ENCODE results near the gene NOL12.
"Not testable (repeated sequence)": the region's sequence is repeated elsewhere in the genome, so short reads cannot be mapped to it uniquely, and the experiment has no call there.

NOL12 gene

DNA sequence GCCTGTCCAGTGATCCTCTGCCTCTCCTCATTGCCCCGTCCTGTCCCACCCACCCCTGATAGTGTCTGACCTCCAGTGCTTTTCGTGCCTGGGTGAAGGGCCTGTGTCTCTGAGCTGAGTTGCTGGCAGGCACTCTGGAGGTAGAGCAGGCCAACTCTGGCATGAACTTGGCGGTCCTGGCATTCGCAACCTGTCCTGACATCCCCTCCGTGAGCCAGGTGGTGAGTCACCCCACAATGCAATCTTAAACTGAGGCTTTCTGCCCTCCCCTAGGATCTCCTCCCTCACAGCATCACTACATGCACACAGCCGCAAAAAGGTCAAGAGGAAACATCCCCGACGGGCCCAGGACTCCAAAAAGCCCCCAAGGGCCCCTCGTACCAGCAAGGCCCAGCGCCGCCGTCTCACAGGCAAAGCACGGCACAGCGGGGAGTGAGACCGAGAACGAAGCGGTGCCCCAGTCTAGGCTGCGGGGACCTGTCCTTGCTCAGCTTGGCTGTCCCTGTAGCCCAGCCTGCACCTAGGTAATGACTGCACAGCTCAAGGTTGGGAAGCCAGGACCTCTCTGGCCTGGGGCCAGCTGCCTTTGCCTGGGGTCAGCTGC lies 4.9 kb downstream of the NOL12 start:
- Histone ChIP-seq H3K4me1 (ENCODE audit: control insufficient read depth, low read depth, low read length) (no peaks in the 10 kb centered on the region), H3K9me3 (ENCODE audit: control insufficient read depth, low read depth, low read length) (no peaks in the 10 kb centered on the region), H3K27ac (ENCODE audit: low read length) (no peak overlapping the region), H3K4me3 (ENCODE audit: low read length) (no peak overlapping the region), H3K36me3 (ENCODE audit: control insufficient read depth, low read depth, low read length) (peaks cover 32% of the 10 kb centered on the region), H3K27me3 (ENCODE audit: control insufficient read depth, insufficient read depth, low read length) (no peaks in the 10 kb centered on the region), H3K9ac (ENCODE audit: low read length) (no peak overlapping the region)

DNA sequence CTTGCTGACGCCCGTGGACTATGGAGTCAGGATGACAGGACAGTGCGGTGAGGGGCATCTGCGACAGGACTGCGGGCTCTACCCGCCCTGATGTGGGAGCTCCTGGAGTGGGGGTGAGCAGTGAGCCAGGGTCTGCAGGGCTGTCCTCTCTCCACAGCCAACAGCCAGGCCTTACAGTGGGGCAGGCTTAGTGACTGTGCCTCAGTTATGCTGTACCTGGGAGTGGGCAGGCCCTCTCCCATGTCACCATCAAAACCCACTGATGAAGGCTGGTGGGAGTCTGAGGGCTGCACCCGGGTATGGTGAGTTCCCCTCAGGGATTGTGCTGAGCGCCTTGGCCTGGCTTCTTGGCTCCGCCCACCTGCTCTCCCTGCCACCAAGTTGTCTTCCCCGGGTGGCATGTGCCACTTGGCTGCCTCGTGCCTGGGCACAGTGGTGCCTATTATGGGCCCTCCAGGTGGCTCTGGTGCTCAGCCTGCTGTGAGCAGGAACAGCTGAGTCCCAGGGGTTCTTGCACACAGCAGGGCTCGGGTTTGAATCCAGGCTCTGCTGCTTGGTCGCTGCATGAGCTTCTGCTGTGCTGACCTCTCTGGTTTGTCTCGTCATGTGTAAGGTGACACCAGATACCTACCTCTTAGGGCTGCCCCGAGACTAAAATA lies 6.6 kb downstream of the NOL12 start:
- Histone ChIP-seq H3K36me3 (ENCODE audit: control insufficient read depth, low read depth, low read length) (peaks cover 32% of the 10 kb centered on the region), H3K9ac (ENCODE audit: low read length) (no peak overlapping the region), H3K27ac (ENCODE audit: low read length) (no peak overlapping the region), H3K27me3 (ENCODE audit: control insufficient read depth, insufficient read depth, low read length) (no peaks in the 10 kb centered on the region), H3K4me1 (ENCODE audit: control insufficient read depth, low read depth, low read length) (no peaks in the 10 kb centered on the region), H3K9me3 (ENCODE audit: control insufficient read depth, low read depth, low read length) (no peaks in the 10 kb centered on the region), H3K4me3 (ENCODE audit: low read length) (no peak overlapping the region)

DNA sequence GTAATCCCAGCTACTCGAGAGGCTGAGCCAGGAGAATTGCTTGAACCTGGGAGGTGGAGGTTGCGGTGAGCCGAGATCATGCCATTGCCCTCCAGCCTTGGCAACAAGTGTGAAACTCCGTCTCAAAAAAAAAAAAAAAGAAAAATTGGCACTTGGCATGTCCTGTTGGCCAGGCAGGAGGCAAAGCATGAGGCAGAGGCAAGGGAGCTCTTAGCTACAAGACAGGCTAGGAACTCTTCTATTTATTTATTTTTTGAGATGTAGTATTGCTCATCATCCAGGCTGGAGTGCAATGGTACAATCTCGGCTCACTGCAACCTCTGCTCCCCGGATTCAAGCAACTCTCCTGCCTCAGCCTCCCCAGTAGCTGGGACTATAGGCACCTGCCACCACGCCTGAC lies 8.0 kb downstream of the NOL12 start:
- H3K4me3 ChIP-seq (ENCODE audit: low read length); H3K9me3 ChIP-seq (ENCODE audit: control insufficient read depth, low read depth, low read length); H3K9ac ChIP-seq (ENCODE audit: low read length); H3K4me1 ChIP-seq (ENCODE audit: control insufficient read depth, low read depth, low read length); H3K27me3 ChIP-seq (ENCODE audit: control insufficient read depth, insufficient read depth, low read length); H3K27ac ChIP-seq (ENCODE audit: low read length): not testable (repeated sequence)
- peaks cover 21% of the 10 kb centered on the region for H3K36me3 ChIP-seq (ENCODE audit: control insufficient read depth, low read depth, low read length)

DNA sequence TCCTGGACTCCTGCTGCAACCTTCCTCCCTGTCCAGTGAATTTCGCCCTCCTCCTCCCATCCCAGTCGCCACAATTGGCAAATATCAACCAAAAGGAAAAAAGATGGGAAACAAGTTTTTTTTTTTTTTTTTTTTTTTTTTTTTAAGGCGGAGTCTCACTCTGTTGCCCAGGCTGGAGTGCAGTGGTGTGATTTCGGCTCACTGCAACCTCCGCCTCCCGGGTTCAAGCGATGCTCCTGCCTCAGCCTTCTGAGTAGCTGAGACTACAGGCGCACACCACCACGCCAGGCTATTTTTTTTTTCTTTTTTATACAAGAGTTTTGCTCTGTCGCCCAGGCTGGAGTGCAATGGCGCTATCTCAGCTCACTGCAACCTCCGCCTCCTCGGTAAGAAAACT lies 10.1 kb downstream of the NOL12 start:
- peak overlapping the region; percentile 77 for H3K4me3 ChIP-seq (ENCODE audit: low read length)
- peaks cover 17% of the 10 kb centered on the region for H3K36me3 ChIP-seq (ENCODE audit: control insufficient read depth, low read depth, low read length)
- not testable (repeated sequence) for H3K9me3 ChIP-seq (ENCODE audit: control insufficient read depth, low read depth, low read length); H3K9ac ChIP-seq (ENCODE audit: low read length); H3K27me3 ChIP-seq (ENCODE audit: control insufficient read depth, insufficient read depth, low read length); H3K4me1 ChIP-seq (ENCODE audit: control insufficient read depth, low read depth, low read length); H3K27ac ChIP-seq (ENCODE audit: low read length)

DNA sequence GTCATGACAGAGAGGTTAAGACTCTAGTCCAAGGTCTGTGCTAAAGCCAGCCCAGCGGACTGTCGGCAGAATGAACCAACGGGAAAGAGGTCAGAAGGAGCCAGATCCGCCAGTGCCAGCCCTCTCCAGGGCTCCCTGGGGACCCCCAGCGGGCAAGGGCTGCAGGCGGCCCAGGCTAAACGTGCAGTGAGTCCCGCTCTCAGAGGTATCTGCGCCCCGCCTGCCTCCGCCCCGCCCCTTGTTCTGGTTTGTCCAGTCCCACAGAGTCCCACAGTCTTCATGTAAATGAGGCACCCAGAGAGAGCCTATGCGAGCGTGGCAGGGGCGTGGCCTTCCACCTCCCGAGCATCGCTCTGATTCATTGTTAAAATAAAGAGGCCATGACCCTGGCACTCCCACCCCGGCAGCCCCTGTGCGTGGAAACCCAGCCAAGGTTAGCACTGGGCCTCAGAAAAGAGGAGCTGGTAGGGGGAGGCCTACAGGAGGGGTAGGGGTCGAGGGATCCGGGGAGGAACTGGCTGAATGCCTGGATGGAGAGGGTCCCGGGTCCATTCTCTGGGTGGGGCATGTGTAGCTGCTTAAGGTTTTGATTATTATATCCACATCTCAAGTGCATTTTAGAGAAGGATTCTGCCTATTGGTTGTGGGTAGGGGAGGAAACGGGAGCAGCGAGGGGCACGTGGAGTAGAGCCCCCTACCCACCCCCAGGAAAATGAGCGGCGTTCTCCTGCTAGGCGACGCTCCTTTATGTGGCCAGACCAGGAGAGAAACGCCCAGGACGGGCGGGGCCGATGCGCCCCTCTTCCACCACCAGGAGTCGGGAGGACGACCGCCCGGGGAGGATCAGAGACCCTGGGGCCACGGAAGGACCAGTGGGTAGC lies 10.8 kb downstream of the NOL12 start, which contains the start of gene TRIOBP:
TRIOBP (plus strand) TSS at position 392 of the 881 bp plus-strand sequence. CDS start 4,318 bp downstream, outside the sequence.
- no peaks in the 10 kb centered on the region for H3K9me3 ChIP-seq (ENCODE audit: control insufficient read depth, low read depth, low read length)
- H3K4me3 ChIP-seq (ENCODE audit: low read length): peak within 1 kb of the TSS; percentile 77
- no peaks in the 10 kb centered on the region for H3K4me1 ChIP-seq (ENCODE audit: control insufficient read depth, low read depth, low read length)
- peaks cover 17% of the 10 kb centered on the region for H3K36me3 ChIP-seq (ENCODE audit: control insufficient read depth, low read depth, low read length)
- peak within 1 kb of the TSS; percentile 71 for H3K9ac ChIP-seq (ENCODE audit: low read length)
- no peaks in the 10 kb centered on the region for H3K27me3 ChIP-seq (ENCODE audit: control insufficient read depth, insufficient read depth, low read length)
- peak within 1 kb of the TSS; percentile 26 for H3K27ac ChIP-seq (ENCODE audit: low read length)

DNA sequence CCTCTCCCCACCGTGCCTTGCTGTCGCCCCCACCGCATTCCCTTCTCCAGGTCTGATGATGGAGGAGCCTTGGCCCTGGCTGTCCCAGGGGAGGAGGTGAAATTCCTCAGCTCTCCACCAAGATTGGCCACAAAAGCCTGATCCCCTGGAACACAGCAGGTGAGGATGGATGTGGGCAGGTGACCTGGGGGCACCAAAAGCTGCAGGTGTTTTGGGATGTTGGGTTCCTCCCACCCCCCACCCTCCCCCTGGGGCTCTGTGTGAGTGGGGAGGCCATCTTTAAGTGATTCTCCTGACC lies 11.3 kb downstream of the NOL12 start:
- H3K27ac ChIP-seq (ENCODE audit: low read length): peak overlapping the region; percentile 26
- H3K9ac ChIP-seq (ENCODE audit: low read length): peak overlapping the region; percentile 71

DNA sequence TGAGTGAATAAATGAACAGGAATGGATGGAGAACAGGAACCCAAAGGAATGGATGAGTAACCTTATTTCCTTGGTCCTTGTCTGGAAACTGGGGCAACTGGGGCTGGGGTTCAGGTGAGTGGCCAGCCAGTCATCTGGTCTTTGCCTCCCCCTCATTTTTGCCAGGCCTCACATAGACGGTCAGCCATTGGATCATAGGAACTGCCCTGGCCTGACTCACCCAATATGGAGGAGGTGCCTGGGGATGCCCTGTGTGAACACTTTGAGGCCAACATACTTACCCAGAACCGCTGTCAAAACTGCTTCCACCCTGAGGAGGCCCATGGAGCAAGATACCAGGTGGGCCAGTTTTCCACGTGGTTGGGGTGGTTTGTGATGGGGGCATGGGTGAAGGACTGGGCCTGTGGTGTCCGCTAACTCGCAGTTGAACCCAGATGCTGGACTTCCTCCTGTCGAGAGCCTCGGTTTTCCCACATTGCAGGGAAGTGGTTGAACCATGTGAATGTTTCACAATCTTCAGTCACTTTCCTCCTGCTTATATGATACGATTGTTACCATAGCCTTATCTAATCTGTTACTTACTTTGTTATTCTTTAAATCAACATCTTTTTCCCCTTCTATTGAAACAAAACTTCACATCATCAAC lies 15.1 kb downstream of the NOL12 start:
- no peaks in the 10 kb centered on the region for H3K9me3 ChIP-seq (ENCODE audit: control insufficient read depth, low read depth, low read length)
- H3K27ac ChIP-seq (ENCODE audit: low read length): no peak overlapping the region
- H3K4me1 ChIP-seq (ENCODE audit: control insufficient read depth, low read depth, low read length): no peaks in the 10 kb centered on the region
- H3K9ac ChIP-seq (ENCODE audit: low read length): no peak overlapping the region
- H3K4me3 ChIP-seq (ENCODE audit: low read length): no peak overlapping the region
- H3K27me3 ChIP-seq (ENCODE audit: control insufficient read depth, insufficient read depth, low read length): no peaks in the 10 kb centered on the region
- peaks cover 39% of the 10 kb centered on the region for H3K36me3 ChIP-seq (ENCODE audit: control insufficient read depth, low read depth, low read length)

More for the DNA sequence above, 11.3 kb downstream of the NOL12 start:
- Histone ChIP-seq H3K4me1 (ENCODE audit: control insufficient read depth, low read depth, low read length) (no peaks in the 10 kb centered on the region), H3K27me3 (ENCODE audit: control insufficient read depth, insufficient read depth, low read length) (no peaks in the 10 kb centered on the region), H3K9me3 (ENCODE audit: control insufficient read depth, low read depth, low read length) (no peaks in the 10 kb centered on the region), H3K36me3 (ENCODE audit: control insufficient read depth, low read depth, low read length) (peaks cover 18% of the 10 kb centered on the region), H3K4me3 (ENCODE audit: low read length) (peak overlapping the region; percentile 77)

DNA sequence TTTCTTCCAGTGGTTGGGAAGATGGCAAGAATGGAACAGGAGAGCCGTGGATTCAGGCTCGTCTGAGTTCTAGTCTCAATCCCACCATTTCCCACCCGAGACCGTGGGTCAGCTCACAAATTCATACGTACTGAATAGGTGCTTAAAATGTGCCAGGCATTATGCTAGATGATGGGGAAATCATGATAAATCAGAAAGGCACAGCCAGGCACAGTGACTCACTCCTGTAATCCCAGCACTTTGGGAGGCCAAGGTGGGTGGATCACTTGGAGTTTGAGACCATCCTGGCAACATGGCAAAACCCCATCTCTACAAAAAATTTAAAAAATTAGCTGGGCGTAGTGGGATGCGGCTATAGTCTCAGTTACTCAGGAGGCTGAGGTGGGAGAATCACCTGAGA lies 17.8 kb downstream of the NOL12 start:
- Histone ChIP-seq H3K9ac (ENCODE audit: low read length) (no peak overlapping the region), H3K27ac (ENCODE audit: low read length) (no peak overlapping the region), H3K27me3 (ENCODE audit: control insufficient read depth, insufficient read depth, low read length) (no peaks in the 10 kb centered on the region), H3K4me1 (ENCODE audit: control insufficient read depth, low read depth, low read length) (no peaks in the 10 kb centered on the region), H3K4me3 (ENCODE audit: low read length) (no peak overlapping the region), H3K9me3 (ENCODE audit: control insufficient read depth, low read depth, low read length) (no peaks in the 10 kb centered on the region), H3K36me3 (ENCODE audit: control insufficient read depth, low read depth, low read length) (peaks cover 39% of the 10 kb centered on the region)

DNA sequence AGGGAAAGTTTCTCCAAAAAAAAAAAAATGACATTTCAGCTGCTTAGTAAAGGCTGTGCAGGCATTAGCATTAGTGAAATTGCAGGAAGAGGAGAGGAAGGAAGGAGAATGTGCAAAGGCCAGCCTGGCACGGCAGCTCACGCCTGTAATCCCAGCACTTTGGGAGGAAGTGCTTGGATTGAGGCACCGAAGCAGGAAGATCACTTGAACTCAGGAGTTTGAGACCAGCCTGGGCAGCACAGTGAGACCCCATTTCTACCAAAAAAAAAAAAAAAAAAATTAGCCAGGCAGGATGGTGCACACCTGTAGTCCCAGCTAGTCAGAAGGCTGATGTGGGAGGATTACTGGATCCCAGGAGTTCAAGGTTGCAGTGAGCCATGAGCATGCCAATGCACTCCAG lies 18.5 kb downstream of the NOL12 start:
- no peaks in the 10 kb centered on the region for H3K4me1 ChIP-seq (ENCODE audit: control insufficient read depth, low read depth, low read length)
- H3K36me3 ChIP-seq (ENCODE audit: control insufficient read depth, low read depth, low read length): peaks cover 37% of the 10 kb centered on the region
- no peaks in the 10 kb centered on the region for H3K9me3 ChIP-seq (ENCODE audit: control insufficient read depth, low read depth, low read length)

DNA sequence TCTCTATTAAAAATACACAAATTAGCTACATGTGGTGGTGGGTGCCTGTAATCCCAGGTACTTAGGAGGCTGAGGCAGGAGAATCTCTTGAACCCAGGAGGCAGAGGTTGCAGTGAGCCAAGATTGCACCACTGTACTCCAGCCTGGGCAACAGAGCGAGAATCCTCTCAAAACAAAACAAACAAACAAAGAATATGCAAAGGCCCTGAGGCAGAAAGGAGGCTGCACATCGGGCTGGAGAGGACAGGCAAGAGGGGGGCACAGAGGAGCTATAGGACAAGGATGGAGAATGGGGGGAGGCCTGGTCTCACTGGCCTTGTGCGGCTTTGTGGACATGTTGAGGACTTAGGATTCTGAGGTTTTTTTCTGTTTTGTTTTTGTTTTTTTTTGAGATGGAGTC lies 19.1 kb downstream of the NOL12 start:
- Histone ChIP-seq H3K9ac (ENCODE audit: low read length) (no peak overlapping the region), H3K4me1 (ENCODE audit: control insufficient read depth, low read depth, low read length) (no peaks in the 10 kb centered on the region), H3K9me3 (ENCODE audit: control insufficient read depth, low read depth, low read length) (no peaks in the 10 kb centered on the region), H3K4me3 (ENCODE audit: low read length) (no peak overlapping the region), H3K36me3 (ENCODE audit: control insufficient read depth, low read depth, low read length) (peaks cover 40% of the 10 kb centered on the region), H3K27ac (ENCODE audit: low read length) (no peak overlapping the region), H3K27me3 (ENCODE audit: control insufficient read depth, insufficient read depth, low read length) (no peaks in the 10 kb centered on the region)

More for the DNA sequence above, 18.5 kb downstream of the NOL12 start:
- Histone ChIP-seq H3K27ac (ENCODE audit: low read length) (no peak overlapping the region), H3K4me3 (ENCODE audit: low read length) (no peak overlapping the region), H3K27me3 (ENCODE audit: control insufficient read depth, insufficient read depth, low read length) (no peaks in the 10 kb centered on the region), H3K9ac (ENCODE audit: low read length) (no peak overlapping the region)

DNA sequence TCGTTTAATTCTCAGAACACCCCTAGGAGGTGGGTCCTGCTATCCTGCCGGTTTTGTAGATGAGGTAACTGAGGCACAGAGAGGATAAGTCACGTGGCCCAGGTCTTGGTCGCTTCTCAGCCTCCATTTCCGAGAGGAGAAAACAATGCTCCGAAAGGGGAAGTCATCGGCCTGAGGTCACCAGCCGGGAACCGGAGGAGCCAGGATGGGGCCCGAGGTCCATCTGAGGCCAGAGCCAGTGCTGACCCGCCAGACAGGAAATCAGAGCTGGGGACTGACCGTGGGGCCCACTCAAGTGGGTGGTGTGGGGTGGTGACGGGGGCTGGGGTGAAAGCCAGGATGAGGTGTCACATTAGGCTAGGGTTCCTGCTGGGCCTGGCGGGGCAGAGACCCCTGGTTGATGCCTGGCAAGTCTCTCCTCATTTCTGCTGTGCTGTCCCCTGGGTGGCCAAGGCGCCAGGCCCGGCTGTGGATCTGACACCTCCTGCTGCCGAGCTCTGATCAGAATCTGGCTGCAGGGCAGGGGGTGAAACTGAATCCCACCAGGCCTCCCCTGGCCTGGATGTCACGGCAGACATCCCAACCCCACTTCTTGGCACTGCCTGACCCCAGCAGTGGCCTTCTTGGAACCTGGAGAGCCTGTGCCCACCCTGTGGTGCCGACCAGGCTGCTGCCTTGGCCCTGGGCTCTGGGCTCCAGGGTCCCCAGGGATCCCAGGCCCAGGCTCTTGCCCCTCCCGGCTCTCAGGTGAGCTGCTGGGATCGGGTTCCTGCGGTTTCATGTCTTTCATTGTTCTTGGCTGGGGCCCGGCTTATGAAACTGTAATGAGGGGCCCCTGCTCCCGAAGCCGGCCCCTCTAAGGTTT lies 22.7 kb downstream of the NOL12 start:
- peaks cover 24% of the 10 kb centered on the region for H3K36me3 ChIP-seq (ENCODE audit: control insufficient read depth, low read depth, low read length)
- H3K4me3 ChIP-seq (ENCODE audit: low read length): no peak overlapping the region
- no peaks in the 10 kb centered on the region for H3K9me3 ChIP-seq (ENCODE audit: control insufficient read depth, low read depth, low read length)
- H3K4me1 ChIP-seq (ENCODE audit: control insufficient read depth, low read depth, low read length): no peaks in the 10 kb centered on the region
- H3K27me3 ChIP-seq (ENCODE audit: control insufficient read depth, insufficient read depth, low read length): no peaks in the 10 kb centered on the region
- no peak overlapping the region for H3K27ac ChIP-seq (ENCODE audit: low read length)
- H3K9ac ChIP-seq (ENCODE audit: low read length): no peak overlapping the region

All from iPS-18a (cell line).